ENCODE measurements around the gene GCLM.

GCLM gene

GRCh38 chr1:93938461-93939145 lies 29.4 kb upstream of the GCLM start:
- Histone ChIP-seq H3K36me3 (ENCODE audit: insufficient read depth) (no peaks in the 10 kb centered on the region), H3K79me2 (ENCODE audit: insufficient read depth, low read depth) (no peaks in the 10 kb centered on the region), H3K27me3 (ENCODE audit: insufficient read depth, low read depth) (no peaks in the 10 kb centered on the region), H3K4me2 (no peak overlapping the region), H3K9ac (no peak overlapping the region), H2AFZ (ENCODE audit: low read depth) (no peak overlapping the region), H4K20me1 (ENCODE audit: insufficient read depth) (no peaks in the 10 kb centered on the region), H3K4me1 (ENCODE audit: low read depth, poor library complexity, severe bottlenecking) (no peaks in the 10 kb centered on the region), H3K27ac (no peak overlapping the region), H3K4me3 (IDR thresholded peaks at IDR 0.05; ENCODE audit: insufficient read depth, low read depth, low read length) (no peak overlapping the region)
- TF ChIP-seq CTCF (conservative IDR thresholded peaks at IDR 0.05; ENCODE audit: low read depth, low read length), result no peak

- no peaks in the 10 kb centered on the region for H3K4me1 ChIP-seq (ENCODE audit: low read depth, poor library complexity, severe bottlenecking)
- no peaks in the 10 kb centered on the region for H4K20me1 ChIP-seq (ENCODE audit: insufficient read depth)
- H3K79me2 ChIP-seq (ENCODE audit: insufficient read depth, low read depth), result no peaks in the 10 kb centered on the region
- no peaks in the 10 kb centered on the region for H3K27me3 ChIP-seq (ENCODE audit: insufficient read depth, low read depth)
- no peak for TF ChIP-seq CTCF (conservative IDR thresholded peaks at IDR 0.05; ENCODE audit: low read depth, low read length)
- no peaks in the 10 kb centered on the region for H3K36me3 ChIP-seq (ENCODE audit: insufficient read depth)
- no peak overlapping the region for H3K9ac ChIP-seq
- no peak overlapping the region for H3K4me2 ChIP-seq
- H3K4me3 ChIP-seq (IDR thresholded peaks at IDR 0.05; ENCODE audit: insufficient read depth, low read depth, low read length), result no peak overlapping the region
- H3K27ac ChIP-seq, result no peak overlapping the region
- H2AFZ ChIP-seq (ENCODE audit: low read depth), result no peak overlapping the region
Measured at GRCh38 chr1:93937997-93938396, 28.8 kb upstream of the GCLM start.

- Histone ChIP-seq H3K36me3 (ENCODE audit: insufficient read depth) (no peaks in the 10 kb centered on the region), H3K27me3 (ENCODE audit: insufficient read depth, low read depth) (no peaks in the 10 kb centered on the region), H3K9ac (no peak overlapping the region), H2AFZ (ENCODE audit: low read depth) (no peak overlapping the region), H3K4me2 (no peak overlapping the region), H3K4me1 (ENCODE audit: low read depth, poor library complexity, severe bottlenecking) (no peaks in the 10 kb centered on the region), H3K79me2 (ENCODE audit: insufficient read depth, low read depth) (no peaks in the 10 kb centered on the region), H3K4me3 (IDR thresholded peaks at IDR 0.05; ENCODE audit: insufficient read depth, low read depth, low read length) (no peak overlapping the region), H4K20me1 (ENCODE audit: insufficient read depth) (no peaks in the 10 kb centered on the region), H3K27ac (no peak overlapping the region)
- no peak for TF ChIP-seq CTCF (conservative IDR thresholded peaks at IDR 0.05; ENCODE audit: low read depth, low read length)
Measured at GRCh38 chr1:93925206-93925605, 16.0 kb upstream of the GCLM start.

GRCh38 chr1:93919780-93920179 lies 10.6 kb upstream of the GCLM start:
- no peak overlapping the region for H2AFZ ChIP-seq (ENCODE audit: low read depth)
- no peaks in the 10 kb centered on the region for H3K36me3 ChIP-seq (ENCODE audit: insufficient read depth)
- no peaks in the 10 kb centered on the region for H3K27me3 ChIP-seq (ENCODE audit: insufficient read depth, low read depth)
- no peak overlapping the region for H3K4me2 ChIP-seq
- H3K79me2 ChIP-seq (ENCODE audit: insufficient read depth, low read depth), result no peaks in the 10 kb centered on the region
- no peaks in the 10 kb centered on the region for H3K4me1 ChIP-seq (ENCODE audit: low read depth, poor library complexity, severe bottlenecking)
- no peak overlapping the region for H3K4me3 ChIP-seq (IDR thresholded peaks at IDR 0.05; ENCODE audit: insufficient read depth, low read depth, low read length)
- H4K20me1 ChIP-seq (ENCODE audit: insufficient read depth), result no peaks in the 10 kb centered on the region
- H3K9ac ChIP-seq, result no peak overlapping the region
- no peak for TF ChIP-seq CTCF (conservative IDR thresholded peaks at IDR 0.05; ENCODE audit: low read depth, low read length)
- no peak overlapping the region for H3K27ac ChIP-seq

All from KMS-11 (cell line).